ENCODE measurements around the gene LYZL2. TPM values are rescaled to one million over a fixed set of nuclear protein-coding genes. Genes with fewer than 3 reads are reported as not detected.

LYZL2 gene
- total and polyA plus RNA-seq, 9 of the 15 experiments (the other 6 are each of a cell fraction or from before 2014, with no cell fraction given), result not detected

DNA sequence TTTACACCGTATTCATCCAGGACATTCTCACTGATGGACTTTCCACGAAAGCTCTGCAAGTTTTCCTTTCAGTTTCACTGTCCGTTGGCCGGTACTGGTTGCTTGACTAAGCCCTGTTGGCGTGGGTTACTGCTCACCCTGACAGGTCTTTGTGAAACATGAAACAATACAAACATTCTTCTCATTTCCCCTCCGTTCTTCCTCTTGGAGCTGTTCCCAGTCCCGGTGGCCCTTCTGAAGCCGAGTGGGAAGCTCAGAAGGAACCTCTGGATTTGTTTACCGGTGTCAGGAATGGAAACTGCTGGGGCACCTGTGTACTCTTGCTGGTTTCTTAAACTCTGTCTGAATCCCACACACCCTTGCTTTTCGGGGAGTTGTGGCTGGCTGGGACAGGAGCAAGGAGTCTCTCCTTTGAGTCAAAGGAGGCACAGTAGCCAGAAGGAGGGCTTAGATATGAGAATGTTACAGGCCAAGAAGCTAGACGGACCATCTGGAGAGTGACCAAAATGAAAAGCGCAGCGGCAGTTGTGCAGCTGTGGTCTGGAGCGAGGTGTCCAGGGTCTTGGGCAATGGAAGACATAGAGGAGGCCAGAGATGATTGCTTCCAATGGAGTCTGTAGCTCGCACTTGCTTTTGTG, 45.7 kb downstream of the LYZL2 start (continued):
- TF ChIP-seq CHD4 (IDR thresholded peaks at IDR 0.05; ENCODE audit: insufficient read depth, insufficient replicate concordance, low read depth, low read length, poor library complexity, severe bottlenecking) (no peak), CHD1 (IDR thresholded peaks at IDR 0.05; ENCODE audit: low read length) (no peak), ZNF436 (CRISPR knock-in tag; IDR thresholded peaks at IDR 0.05) (no peak), ZFX (CRISPR knock-in tag; IDR thresholded peaks at IDR 0.05) (peak; percentile 50), TBL1XR1 (IDR thresholded peaks at IDR 0.05; ENCODE audit: low read length in 2 of 2) (no peak), ZNF76 (CRISPR knock-in tag; IDR thresholded peaks at IDR 0.05; ENCODE audit: borderline replicate concordance) (no peak), U2AF2 (optimal IDR thresholded peaks at IDR 0.05; ENCODE audit: low read depth, low read length) (no peak), SMC3 (conservative IDR thresholded peaks at IDR 0.05; ENCODE audit: insufficient read depth, low read depth, low read length) (no peak), SRSF7 (optimal IDR thresholded peaks at IDR 0.05; ENCODE audit: low read depth, low read length) (no peak), FOXP1 (CRISPR knock-in tag; IDR thresholded peaks at IDR 0.05) (no peak), GTF2F1 (IDR thresholded peaks at IDR 0.05; ENCODE audit: low read depth, low read length) (no peak), TCFL5 (CRISPR knock-in tag; conservative IDR thresholded peaks at IDR 0.05) (no peak), SMAD3 (CRISPR knock-in tag; conservative IDR thresholded peaks at IDR 0.05) (no peak), GABPA (tag; conservative IDR thresholded peaks at IDR 0.05; ENCODE audit: low read depth) (no peak), TARDBP (IDR thresholded peaks at IDR 0.05) (no peak), ZNF75A (CRISPR knock-in tag; IDR thresholded peaks at IDR 0.05) (no peak), MTA3 (IDR thresholded peaks at IDR 0.05; ENCODE audit: borderline replicate concordance) (0 out of 2 replicates have a peak, but pooled peaks have one; percentile 24)
- TF ChIP-seq, protein P1, sequence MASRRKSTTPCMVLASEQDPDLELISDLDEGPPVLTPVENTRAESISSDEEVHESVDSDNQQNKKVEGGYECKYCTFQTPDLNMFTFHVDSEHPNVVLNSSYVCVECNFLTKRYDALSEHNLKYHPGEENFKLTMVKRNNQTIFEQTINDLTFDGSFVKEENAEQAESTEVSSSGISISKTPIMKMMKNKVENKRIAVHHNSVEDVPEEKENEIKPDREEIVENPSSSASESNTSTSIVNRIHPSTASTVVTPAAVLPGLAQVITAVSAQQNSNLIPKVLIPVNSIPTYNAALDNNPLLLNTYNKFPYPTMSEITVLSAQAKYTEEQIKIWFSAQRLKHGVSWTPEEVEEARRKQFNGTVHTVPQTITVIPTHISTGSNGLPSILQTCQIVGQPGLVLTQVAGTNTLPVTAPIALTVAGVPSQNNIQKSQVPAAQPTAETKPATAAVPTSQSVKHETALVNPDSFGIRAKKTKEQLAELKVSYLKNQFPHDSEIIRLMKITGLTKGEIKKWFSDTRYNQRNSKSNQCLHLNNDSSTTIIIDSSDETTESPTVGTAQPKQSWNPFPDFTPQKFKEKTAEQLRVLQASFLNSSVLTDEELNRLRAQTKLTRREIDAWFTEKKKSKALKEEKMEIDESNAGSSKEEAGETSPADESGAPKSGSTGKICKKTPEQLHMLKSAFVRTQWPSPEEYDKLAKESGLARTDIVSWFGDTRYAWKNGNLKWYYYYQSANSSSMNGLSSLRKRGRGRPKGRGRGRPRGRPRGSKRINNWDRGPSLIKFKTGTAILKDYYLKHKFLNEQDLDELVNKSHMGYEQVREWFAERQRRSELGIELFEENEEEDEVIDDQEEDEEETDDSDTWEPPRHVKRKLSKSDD (conservative IDR thresholded peaks at IDR 0.05; ENCODE audit: low read length), result no peak
- TF ChIP-seq, protein P2, sequence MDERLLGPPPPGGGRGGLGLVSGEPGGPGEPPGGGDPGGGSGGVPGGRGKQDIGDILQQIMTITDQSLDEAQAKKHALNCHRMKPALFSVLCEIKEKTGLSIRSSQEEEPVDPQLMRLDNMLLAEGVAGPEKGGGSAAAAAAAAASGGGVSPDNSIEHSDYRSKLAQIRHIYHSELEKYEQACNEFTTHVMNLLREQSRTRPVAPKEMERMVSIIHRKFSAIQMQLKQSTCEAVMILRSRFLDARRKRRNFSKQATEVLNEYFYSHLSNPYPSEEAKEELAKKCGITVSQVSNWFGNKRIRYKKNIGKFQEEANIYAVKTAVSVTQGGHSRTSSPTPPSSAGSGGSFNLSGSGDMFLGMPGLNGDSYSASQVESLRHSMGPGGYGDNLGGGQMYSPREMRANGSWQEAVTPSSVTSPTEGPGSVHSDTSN (CRISPR knock-in tag; IDR thresholded peaks at IDR 0.05; ENCODE audit: low read depth), result no peak
- TF ChIP-seq, protein P2 (tag; conservative IDR thresholded peaks at IDR 0.05; ENCODE audit: low read depth), result peak; percentile 17; the same call in 1 of the 2 replicates
- TF ChIP-seq, protein P3, sequence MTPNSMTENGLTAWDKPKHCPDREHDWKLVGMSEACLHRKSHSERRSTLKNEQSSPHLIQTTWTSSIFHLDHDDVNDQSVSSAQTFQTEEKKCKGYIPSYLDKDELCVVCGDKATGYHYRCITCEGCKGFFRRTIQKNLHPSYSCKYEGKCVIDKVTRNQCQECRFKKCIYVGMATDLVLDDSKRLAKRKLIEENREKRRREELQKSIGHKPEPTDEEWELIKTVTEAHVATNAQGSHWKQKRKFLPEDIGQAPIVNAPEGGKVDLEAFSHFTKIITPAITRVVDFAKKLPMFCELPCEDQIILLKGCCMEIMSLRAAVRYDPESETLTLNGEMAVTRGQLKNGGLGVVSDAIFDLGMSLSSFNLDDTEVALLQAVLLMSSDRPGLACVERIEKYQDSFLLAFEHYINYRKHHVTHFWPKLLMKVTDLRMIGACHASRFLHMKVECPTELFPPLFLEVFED (CRISPR knock-in tag; conservative IDR thresholded peaks at IDR 0.05), result no peak
- TF ChIP-seq, protein P4, sequence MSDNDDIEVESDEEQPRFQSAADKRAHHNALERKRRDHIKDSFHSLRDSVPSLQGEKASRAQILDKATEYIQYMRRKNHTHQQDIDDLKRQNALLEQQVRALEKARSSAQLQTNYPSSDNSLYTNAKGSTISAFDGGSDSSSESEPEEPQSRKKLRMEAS (CRISPR knock-in tag; IDR thresholded peaks at IDR 0.05), result no peak
